Urinary bladder (tissue), 4 donors: ENCODE results near the gene IFNA10. TPM values are rescaled to one million over a fixed set of nuclear protein-coding genes. Genes with fewer than 3 reads are reported as not detected.
"Not testable (repeated sequence)": the region's sequence is repeated elsewhere in the genome, so short reads cannot be mapped to it uniquely, and the experiment has no call there.

Experiments
- DNase-seq: peaks from one replicate; pipeline ENCODE4 v3.0.0-alpha.2; 2015; ENCODE audit errors: extremely low spot score
- H3K27ac ChIP-seq: one replicate; pipeline ENCODE4 v1.5.1; 2013; ENCODE audit warnings: low read depth, mild to moderate bottlenecking, moderate library complexity
- H3K36me3 ChIP-seq: one replicate; pipeline ENCODE4 v1.6.1; 2013; ENCODE audit warnings: mild to moderate bottlenecking, moderate library complexity; ENCODE audit not compliant: insufficient read depth
- H3K4me1 ChIP-seq: one replicate; pipeline ENCODE4 v1.6.1; 2013; ENCODE audit warnings: mild to moderate bottlenecking, moderate library complexity; ENCODE audit not compliant: insufficient read depth
- H3K4me3 ChIP-seq: one replicate; pipeline ENCODE4 v1.5.1; 2013; ENCODE audit warnings: low read depth, low read length
- WGBS: extraction: QIAGEN DNeasy Blood & Tissue Kit; methylation state at CpG from one replicate; pipeline ENCODE4 v1.1.7; 2013; 5-methylcytosine and 5-hydroxymethylcytosine counted together
- polyA plus RNA-seq: library from polyadenylated mRNA; stranded (reverse); fragments of 200-250 nt; gene quantifications from one replicate; pipeline ENCODE4 v1.2.3, GENCODE V29; 2013
- total RNA-seq: library from RNA; depleted of rRNA; stranded (reverse); fragments of >200 nt; gene quantifications from one replicate; pipeline ENCODE4 v1.2.3, GENCODE V29; 2014
- donor health status: healthy with polysubstance abuse.
- donor health status: healthy.

Gene IFNA10
- total and polyA plus RNA-seq, 2 donors, result not detected

DNA sequence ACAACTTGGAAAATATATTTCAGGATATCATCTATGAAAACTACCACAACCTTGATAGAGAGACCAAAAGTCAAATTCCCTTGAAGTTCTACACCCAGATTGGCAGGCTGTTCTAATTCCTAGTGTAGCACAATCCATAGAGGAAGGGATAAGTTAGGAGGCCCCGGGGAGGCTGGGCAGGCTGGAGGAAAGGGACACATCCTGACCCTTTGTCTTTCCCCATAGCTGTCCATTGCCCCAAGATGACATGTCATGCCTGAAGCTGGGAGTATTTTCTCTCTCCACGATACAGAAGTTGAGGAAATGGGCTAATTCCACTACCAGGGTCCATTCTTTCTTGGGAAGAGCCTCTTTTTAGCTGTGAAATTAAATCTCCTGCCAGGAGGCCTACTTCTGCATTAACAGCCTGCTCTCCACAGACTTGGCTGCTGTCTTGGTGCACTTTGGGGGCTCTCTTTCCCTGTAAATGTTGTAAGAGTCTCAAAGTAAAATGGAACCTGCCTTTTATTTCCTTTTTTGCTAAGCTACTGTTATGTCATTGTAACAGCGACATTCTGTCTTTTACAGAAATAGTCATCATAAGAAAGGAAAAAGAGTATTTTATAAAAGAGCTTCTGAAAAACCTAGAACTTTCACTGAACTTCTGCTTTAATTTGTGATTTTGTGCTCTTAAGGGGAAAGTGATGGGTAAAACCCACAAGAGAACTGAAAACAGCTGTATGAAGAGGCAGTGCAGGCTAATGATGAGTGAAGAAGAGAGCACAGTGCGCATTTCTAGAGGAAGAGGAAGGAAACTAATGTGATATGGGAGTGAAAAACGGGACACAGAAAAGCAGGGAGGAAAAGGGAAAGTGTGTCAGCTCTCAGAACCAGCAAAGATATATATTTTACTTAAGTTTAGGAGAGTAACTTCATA lies 6.7 kb upstream of the IFNA10 start:
- H3K36me3 ChIP-seq, H3K27ac ChIP-seq, DNase-seq, H3K4me1 ChIP-seq, H3K4me3 ChIP-seq: not testable (repeated sequence)
- 36% methylated on average over 5 of the region's 5 CpGs for WGBS

DNA sequence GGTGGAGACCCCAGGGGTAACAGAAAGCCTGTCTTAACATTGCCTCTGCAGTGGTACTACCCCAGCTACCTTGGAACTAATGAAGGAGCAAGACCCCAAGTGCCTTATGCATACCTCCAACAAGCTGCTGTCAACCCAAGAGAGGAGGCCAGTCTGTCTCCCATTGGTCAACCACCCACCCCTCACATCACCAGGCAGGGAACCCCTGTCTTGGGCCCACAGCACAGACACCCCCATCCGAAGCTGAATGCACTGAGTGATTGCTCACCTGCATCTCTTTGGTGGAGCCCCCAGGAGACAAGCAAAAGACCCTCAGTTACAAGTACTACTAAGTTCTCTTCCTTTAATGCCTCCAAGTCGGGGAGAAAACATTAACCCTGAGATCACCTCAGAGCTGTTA lies 5.2 kb upstream of the IFNA10 start:
- H3K27ac ChIP-seq, H3K4me1 ChIP-seq, DNase-seq, H3K4me3 ChIP-seq, H3K36me3 ChIP-seq: not testable (repeated sequence)
- WGBS, result 55% methylated on average over 2 of the region's 2 CpGs

DNA sequence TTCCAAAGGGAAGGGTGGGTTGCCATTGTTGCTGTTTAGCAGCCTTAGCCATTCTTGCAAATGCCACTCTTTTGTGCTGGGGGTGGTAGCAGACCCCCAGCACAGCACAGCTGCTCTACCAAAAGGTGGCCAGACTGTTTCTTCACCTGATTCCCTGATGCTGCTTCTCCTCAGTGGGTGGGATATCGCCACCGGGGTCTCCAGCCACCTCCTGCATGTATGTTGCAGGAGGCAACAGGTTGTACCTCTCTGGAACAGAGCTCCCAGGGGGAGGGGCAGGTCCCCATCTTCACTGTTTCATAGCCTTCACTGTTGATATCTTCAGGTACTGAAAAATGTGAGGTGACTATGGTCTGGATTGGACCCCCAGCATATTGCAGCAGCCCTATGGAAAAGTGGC lies 3.8 kb upstream of the IFNA10 start:
- H3K36me3 ChIP-seq, H3K4me1 ChIP-seq, H3K27ac ChIP-seq, DNase-seq, H3K4me3 ChIP-seq: not testable (repeated sequence)
- 94% methylated on average over 2 of the region's 2 CpGs for WGBS

DNA sequence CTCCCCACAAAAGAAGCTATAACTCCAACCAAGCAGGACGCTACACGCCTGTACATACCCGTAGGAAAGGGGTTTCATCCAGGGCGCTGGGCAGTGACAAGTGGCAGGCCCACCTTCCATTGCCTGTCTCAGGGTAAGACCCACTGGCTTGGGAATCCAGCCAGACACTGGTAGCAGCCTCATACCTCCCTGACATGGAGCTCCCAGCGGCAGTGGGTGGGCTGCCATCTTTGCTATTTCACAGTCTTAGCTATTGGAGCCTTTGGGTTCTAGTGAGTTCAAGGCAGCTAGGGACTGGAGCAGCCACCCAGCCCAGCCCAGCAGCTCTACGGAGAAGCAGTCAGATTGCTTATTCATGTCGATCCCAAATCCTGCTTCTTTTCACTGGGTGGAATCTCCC lies 3.4 kb upstream of the IFNA10 start:
- H3K4me1 ChIP-seq, result no peaks in the 10 kb centered on the region
- 93% methylated on average over 7 of the region's 7 CpGs for WGBS
- DNase-seq, result no peak
- no peak overlapping the region for H3K27ac ChIP-seq
- no peaks in the 10 kb centered on the region for H3K36me3 ChIP-seq
- no peak overlapping the region for H3K4me3 ChIP-seq

DNA sequence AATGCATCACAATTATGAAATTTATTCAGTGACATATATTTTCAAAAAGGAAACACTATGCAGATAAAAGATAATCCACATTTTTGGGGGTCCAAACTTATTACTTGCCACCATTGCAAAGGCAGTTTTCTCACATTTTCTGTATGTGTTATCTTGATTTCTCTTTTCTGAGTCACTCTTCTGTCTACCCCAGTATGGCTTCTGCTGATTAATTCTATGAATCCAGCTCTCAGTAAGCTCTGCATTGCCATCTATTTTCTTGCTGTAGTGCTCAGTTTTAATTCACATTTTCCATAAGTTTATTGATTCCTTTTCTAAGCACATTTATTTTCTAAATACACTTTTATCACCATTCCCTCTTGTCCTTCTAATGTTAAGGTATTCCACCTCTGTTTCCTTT lies 1.7 kb downstream of the IFNA10 start:
- Histone ChIP-seq H3K36me3 (no peaks in the 10 kb centered on the region), H3K4me1 (no peaks in the 10 kb centered on the region), H3K4me3 (no peak overlapping the region), H3K27ac (no peak overlapping the region)
- no peak for DNase-seq

DNA sequence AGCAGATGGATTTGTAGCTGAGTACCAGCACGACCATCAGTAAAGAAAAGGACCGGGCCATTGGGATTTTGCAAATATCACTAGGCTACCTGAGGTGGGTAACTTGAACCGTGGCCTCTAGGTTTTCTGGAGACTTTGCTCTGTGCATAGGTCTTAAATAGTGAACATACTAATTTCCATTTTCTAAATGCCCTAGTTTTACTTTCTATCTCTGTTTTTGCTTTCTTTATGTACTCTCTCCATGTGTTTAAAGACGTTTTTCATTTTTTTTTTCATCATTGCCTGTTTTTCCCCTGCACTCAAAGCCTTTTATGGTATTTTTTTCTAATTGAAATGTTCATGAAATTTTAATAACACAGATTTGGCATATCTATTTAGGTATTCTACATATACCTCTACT lies 4.8 kb downstream of the IFNA10 start, which contains the start of gene IFNA7:
Gene IFNA7 (minus strand): TSS at position 101 of the 400 bp plus-strand sequence. CDS start 40 bp downstream, at position 61.
- WGBS, result 71% methylated on average over 4 of the region's 4 CpGs
- not testable (repeated sequence) for DNase-seq, H3K4me3 ChIP-seq, H3K4me1 ChIP-seq, H3K36me3 ChIP-seq, H3K27ac ChIP-seq

DNA sequence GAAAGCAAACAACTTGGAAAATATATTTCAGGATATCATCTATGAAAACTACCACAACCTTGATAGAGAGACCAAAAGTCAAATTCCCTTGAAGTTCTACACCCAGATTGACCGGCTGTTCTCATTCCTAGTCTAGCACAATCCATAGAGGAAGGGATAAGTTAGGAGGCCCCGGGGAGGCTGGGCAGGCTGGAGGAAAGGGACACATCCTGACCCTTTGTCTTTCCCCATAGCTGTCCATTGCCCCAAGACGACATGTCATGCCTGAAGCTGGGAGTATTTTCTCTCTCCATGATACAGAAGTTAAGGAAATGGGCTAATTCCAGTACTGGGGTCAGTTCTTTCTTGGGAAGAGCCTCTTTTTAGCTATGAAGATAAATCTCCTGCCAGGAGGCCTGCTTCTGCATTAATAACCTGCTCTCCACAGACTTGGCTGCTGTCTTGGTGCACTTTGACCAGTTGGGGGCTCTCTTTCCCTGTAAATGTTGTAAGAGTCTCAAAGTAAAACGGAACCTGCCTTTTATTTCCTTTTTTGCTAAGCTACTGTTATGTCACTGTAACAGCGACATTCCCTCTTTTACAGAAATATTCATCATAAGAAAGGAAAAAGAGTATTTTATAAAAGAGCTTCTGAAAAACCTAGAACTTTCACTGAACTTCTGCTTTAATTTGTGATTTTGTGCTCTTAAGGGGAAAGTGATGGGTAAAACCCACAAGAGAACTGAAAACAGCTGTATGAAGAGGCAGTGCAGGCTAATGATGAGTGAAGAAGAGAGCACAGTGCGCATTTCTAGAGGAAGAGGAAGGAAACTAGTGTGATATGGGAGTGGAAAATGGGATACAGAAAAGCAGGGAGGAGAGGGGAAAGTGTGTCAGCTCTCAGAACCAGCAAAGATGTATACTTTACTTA lies 11.8 kb downstream of the IFNA10 start:
- not testable (repeated sequence) for DNase-seq, H3K4me1 ChIP-seq, H3K4me3 ChIP-seq, H3K36me3 ChIP-seq, H3K27ac ChIP-seq
- WGBS, result 38% methylated on average over 6 of the region's 6 CpGs

DNA sequence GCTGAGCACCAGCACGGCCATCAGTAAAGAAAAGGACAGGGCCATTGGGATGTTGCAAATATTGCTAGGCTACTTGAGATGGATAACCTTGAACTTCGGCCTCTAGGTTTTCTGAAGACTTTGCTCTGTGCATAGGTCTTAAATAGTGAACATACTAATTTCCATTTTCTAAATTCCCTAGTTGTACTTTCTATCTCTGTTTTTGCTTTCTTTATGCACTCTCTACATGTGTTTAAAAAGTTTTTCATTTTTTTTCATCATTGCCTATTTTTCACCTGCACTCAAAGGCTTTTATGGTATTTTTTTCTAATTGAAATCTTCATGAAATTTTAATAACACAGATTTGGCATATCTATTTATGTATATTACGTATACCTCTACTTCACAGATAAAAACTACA lies 19.5 kb downstream of the IFNA10 start, which contains the start of gene IFNA4:
Gene IFNA4 (minus strand): TSS at position 101 of the 400 bp plus-strand sequence. CDS start 56 bp downstream, at position 45.
- H3K27ac ChIP-seq, H3K36me3 ChIP-seq, H3K4me1 ChIP-seq, H3K4me3 ChIP-seq, DNase-seq: not testable (repeated sequence)
- WGBS, result 89% methylated on average over 3 of the region's 3 CpGs

DNA sequence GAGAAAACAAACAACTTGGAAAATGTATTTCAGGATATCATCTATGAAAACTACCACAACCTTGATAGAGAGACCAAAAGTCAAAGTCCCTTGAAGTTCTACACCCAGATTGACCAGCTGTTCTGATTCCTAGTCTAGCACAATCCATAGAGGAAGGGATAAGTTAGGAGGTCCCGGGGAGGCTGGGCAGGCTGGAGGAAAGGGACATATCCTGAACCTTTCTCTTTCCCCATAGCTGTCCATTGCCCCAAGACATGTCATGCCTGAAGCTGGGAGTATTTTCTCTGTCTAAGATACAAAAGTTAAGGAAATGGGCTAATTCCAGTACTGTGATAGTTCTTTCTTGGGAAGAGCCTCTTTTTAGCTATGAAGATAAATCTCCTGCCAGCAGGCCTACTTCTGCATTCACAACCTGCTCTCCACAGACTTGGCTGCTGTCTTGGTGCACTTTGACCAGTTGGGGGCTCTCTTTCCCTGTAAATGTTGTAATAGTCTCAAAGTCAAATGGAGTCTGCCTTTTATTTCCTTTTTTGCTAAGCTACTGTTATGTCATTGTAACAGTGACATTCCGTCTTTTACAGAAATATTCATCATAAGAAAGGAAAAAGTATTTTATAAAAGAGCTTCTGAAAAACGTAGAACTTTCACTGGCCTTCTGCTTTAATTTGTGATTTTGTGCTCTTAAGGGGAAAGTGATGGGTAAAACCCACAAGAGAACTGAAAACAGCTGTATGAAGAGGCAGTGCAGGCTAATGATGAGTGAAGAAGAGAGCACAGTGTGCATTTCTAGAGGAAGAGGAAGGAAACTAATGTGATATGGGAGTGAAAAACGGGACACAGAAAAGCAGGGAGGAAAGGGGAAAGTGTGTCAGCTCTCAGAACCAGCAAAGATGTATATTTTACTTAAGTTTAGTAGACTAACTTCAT lies 23.9 kb downstream of the IFNA10 start:
- 48% methylated on average over 4 of the region's 4 CpGs for WGBS
- DNase-seq, H3K4me3 ChIP-seq, H3K36me3 ChIP-seq, H3K27ac ChIP-seq, H3K4me1 ChIP-seq: not testable (repeated sequence)

DNA sequence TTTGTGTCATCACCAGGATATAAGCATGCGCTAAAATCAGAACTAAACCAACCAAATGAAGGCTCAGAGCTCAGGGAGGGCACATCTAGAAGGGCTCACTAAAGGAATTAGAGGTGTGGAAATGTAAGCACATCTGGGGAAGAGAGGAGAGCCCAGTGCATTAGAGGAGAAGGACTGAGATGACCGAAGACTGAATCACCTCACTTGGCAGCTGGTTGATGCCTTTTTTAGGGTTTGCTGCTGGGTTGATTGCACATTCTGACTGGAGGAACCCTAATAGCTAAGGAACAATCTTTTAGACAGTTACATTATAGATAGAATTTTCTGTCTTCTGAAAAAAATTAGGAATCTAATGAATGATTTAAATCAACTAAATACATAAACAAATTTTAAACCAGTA lies 32.3 kb downstream of the IFNA10 start:
- WGBS, result 78% methylated on average over 2 of the region's 2 CpGs
- Histone ChIP-seq H3K4me3 (no peak overlapping the region), H3K27ac (no peak overlapping the region), H3K4me1 (no peaks in the 10 kb centered on the region), H3K36me3 (no peaks in the 10 kb centered on the region)
- no peak for DNase-seq

DNA sequence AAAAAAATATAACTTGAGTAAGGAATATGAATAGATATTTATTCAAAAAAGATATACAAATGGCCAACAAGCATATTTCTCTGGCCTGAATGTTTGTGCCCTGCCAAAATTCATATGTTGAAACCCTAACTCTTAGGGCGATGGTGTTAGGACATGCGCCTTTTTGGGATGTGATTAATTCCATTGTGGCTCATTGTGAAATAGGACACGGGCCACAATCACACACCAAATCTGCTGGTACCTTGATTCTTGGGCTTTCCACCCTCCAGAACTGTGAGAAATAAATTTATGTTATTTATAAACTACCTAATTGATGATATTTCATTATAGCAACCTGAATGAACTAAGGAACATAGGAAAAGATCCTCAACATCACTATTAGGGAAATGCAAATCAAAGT lies 34.8 kb downstream of the IFNA10 start:
- no peaks in the 10 kb centered on the region for H3K4me1 ChIP-seq
- no peak overlapping the region for H3K4me3 ChIP-seq
- 91% methylated on average over 3 of the region's 3 CpGs for WGBS

DNA sequence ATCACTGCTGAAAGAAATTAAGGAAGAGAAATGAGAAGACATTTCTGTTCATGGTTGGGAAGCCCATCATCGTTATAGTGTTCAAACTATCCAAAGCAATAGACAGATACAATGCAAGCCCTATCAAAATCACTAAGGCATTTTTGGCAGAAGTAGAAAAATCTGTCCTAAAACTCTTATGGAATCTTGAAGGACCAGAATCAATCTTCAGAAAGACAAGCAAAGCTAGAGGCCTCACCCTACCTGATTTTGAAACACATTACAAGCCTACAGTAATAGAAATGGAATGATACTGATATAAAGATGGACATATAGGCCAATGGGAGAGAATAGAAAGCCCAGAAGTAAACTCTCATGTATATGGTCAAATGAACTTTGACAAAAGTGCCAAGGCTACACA lies 35.6 kb downstream of the IFNA10 start:
- Histone ChIP-seq H3K4me3 (no peak overlapping the region), H3K27ac (no peak overlapping the region), H3K36me3 (no peaks in the 10 kb centered on the region), H3K4me1 (no peaks in the 10 kb centered on the region)
- 92% methylated on average over 1 of the region's 1 CpG for WGBS
- no peak for DNase-seq

More for the DNA sequence above, 34.8 kb downstream of the IFNA10 start:
- H3K27ac ChIP-seq, result no peak overlapping the region
- no peak for DNase-seq
- no peaks in the 10 kb centered on the region for H3K36me3 ChIP-seq

DNA sequence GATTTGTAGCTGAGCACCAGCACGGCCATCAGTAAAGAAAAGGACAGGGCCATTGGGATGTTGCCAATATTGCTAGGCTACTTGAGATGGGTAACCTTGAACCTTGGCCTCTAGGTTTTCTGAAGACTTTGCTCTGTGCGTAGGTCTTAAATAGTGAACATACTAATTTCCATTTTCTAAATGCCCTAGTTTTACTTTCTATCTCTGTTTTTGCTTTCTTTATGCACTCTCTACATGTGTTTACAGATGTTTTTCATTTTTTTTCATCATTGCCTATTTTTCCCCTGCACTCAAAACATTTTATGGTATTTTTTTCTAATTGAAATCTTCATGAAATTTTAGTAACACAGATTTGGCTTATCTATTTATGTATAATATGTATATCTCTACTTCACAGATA lies 40.4 kb downstream of the IFNA10 start, which contains the start of gene IFNA21:
Gene IFNA21 (minus strand): TSS at position 101 of the 400 bp plus-strand sequence. CDS start 48 bp downstream, at position 53.
- H3K27ac ChIP-seq, H3K4me3 ChIP-seq, H3K36me3 ChIP-seq, H3K4me1 ChIP-seq, DNase-seq: not testable (repeated sequence)
- 84% methylated on average over 2 of the region's 2 CpGs for WGBS
